Activated T-helper 2 cell treated with anti-CD3 and anti-CD28 coated beads, Interferon-gamma antibody, Interleukin-2, Interleukin-4, amounts not matched to agents 10 μg/mL and 5 μg/mL and 100 μg/mL, durations not matched to agents 14 hours and 24 hours and 36 hours (primary cell): ENCODE data around the gene CFAP52. TPM values are rescaled to one million over a fixed set of nuclear protein-coding genes. Genes with fewer than 3 reads are reported as not detected.
A peak's percentile ranks its signal among the peaks of the same experiment; 100 is the strongest.

Experiments
- DNase-seq: peaks from one replicate; pipeline ENCODE4 v3.0.0; 2021; ENCODE audit warnings: low spot score
- H3K27ac Mint-ChIP-seq: one replicate; pipeline ENCODE4 v1.8.0; 2021; ENCODE audit warnings: mixed read lengths
- H3K27me3 Mint-ChIP-seq: one replicate; pipeline ENCODE4 v1.8.0; 2021; ENCODE audit warnings: low read depth, mixed read lengths
- H3K36me3 Mint-ChIP-seq: one replicate; pipeline ENCODE4 v1.8.0; 2021; ENCODE audit warnings: low read depth, mixed read lengths
- H3K4me1 Mint-ChIP-seq: one replicate; pipeline ENCODE4 v1.8.0; 2021; ENCODE audit warnings: low read depth, mixed read lengths
- H3K4me3 Mint-ChIP-seq: one replicate; pipeline ENCODE4 v1.8.0; 2021; ENCODE audit warnings: low read depth, mild to moderate bottlenecking, moderate library complexity, mixed read lengths
- H3K9me3 Mint-ChIP-seq: one replicate; pipeline ENCODE4 v1.8.0; 2021; ENCODE audit warnings: mixed read lengths
- intact Hi-C: fragments of 100-400 bp; cut with micrococcal nuclease; formaldehyde crosslinking; loops from one replicate; pipeline ENCODE4 v1.15.1; 2023
- total RNA-seq: library from RNA; stranded (reverse); gene quantifications from 2 replicates; pipeline ENCODE4 v1.2.3, GENCODE V29; 2022

Gene CFAP52, protein sequence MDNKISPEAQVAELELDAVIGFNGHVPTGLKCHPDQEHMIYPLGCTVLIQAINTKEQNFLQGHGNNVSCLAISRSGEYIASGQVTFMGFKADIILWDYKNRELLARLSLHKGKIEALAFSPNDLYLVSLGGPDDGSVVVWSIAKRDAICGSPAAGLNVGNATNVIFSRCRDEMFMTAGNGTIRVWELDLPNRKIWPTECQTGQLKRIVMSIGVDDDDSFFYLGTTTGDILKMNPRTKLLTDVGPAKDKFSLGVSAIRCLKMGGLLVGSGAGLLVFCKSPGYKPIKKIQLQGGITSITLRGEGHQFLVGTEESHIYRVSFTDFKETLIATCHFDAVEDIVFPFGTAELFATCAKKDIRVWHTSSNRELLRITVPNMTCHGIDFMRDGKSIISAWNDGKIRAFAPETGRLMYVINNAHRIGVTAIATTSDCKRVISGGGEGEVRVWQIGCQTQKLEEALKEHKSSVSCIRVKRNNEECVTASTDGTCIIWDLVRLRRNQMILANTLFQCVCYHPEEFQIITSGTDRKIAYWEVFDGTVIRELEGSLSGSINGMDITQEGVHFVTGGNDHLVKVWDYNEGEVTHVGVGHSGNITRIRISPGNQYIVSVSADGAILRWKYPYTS
- total RNA-seq: not detected in 2 replicates

DNA sequence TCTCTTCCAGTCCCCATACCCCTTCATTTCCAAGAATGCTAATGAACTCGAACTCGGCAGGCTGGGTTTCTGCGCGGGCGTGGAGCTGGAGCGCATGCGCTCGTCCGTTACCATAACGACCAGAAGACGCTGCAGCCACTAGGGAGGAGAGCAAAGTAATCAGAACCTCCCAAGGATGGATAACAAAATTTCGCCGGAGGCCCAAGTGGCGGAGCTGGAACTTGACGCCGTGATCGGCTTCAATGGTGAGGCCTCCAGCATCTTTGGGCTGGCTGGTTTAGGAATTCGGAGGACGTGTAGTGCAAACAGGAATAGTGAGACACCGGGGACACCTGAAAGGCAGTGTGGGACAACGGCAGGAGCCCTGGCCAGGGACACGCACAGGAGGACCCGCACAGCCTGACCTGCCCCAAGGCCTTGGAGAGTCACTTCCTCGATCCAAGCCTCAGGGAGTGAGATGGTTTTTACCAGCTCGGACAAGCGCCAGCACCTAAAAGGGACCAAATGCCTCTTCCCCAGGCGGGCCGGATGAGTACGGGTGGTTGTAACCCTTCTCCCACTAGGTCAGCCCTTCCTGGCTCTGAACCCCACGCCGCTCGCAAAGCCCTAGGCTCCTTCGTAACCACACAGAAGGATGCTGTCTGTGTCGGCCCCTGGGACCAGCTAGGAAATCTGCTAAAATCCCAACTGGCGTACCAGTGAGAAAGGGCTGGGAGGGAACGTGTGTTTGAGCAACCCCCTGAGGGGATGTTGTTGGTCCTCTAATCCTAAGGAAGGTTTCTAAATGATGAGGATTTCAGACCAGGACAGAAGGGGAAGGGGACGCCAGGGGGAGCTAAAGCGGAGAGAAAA, at the start of gene CFAP52:
Gene CFAP52, plus strand, starts transcription at position 122 of the 852 bp plus-strand sequence. Its CDS starts 54 bp downstream, at position 176.
- H3K4me3 Mint-ChIP-seq: peak within 1 kb of the TSS; percentile 95
- H3K9me3 Mint-ChIP-seq: no peaks in the 10 kb centered on the region
- intact Hi-C loops: loop anchor here (10.0 kb wide), 1 partner anchor 168 kb away; no protein-coding TSS in a partner anchor
- peak within 1 kb of the TSS; percentile 79 for H3K27ac Mint-ChIP-seq
- peak; percentile 68 for DNase-seq
- H3K4me1 Mint-ChIP-seq: peaks cover 15% of the 10 kb centered on the region
- no peaks in the 10 kb centered on the region for H3K27me3 Mint-ChIP-seq
- no peaks in the 10 kb centered on the region for H3K36me3 Mint-ChIP-seq

GRCh38 chr17:9527788-9528187, 48.7 kb upstream of the CFAP52 start:
- intact Hi-C loops: loop anchor here (10.0 kb wide), 1 partner anchor 123 kb away; no protein-coding TSS in a partner anchor
- no peak for DNase-seq
- H3K27ac Mint-ChIP-seq: no peak overlapping the region
- no peak overlapping the region for H3K4me3 Mint-ChIP-seq
- H3K27me3 Mint-ChIP-seq: no peaks in the 10 kb centered on the region
- H3K9me3 Mint-ChIP-seq: no peaks in the 10 kb centered on the region
- H3K36me3 Mint-ChIP-seq: no peaks in the 10 kb centered on the region
- H3K4me1 Mint-ChIP-seq: peaks cover 10% of the 10 kb centered on the region

- Mint-ChIP-seq H3K4me1 (peaks cover 10% of the 10 kb centered on the region), H3K9me3 (no peaks in the 10 kb centered on the region), H3K36me3 (no peaks in the 10 kb centered on the region), H3K27ac (no peak overlapping the region), H3K4me3 (no peak overlapping the region), H3K27me3 (no peaks in the 10 kb centered on the region)
- no peak for DNase-seq
- intact Hi-C loops: loop anchor here (10.0 kb wide), 1 partner anchor 124 kb away; no protein-coding TSS in a partner anchor
These were observed 47.3 kb upstream of the CFAP52 start for GRCh38 chr17:9529033-9529700.

DNA sequence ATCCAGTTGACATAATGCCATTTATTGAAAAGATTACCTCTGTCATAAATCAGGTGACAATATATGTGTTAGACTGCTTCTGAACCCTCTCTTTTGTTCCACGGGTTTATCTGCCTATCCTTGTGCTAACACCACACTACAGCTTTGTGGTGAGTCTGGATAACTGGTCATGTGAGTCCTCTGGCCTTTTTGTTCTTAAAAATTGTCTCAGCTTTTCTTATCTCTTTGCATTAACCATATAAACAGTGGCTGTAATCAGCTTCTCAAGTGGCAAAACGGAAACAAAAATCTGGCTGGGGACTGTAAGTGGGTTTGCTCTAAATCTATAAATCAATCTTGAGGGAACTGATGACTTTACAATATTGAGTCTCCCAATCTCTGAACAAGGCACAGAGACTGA, 45.4 kb upstream of the CFAP52 start:
- no peaks in the 10 kb centered on the region for H3K27me3 Mint-ChIP-seq
- intact Hi-C loops: no loop called here
- DNase-seq: no peak
- no peaks in the 10 kb centered on the region for H3K9me3 Mint-ChIP-seq
- peaks cover 10% of the 10 kb centered on the region for H3K4me1 Mint-ChIP-seq
- no peak overlapping the region for H3K4me3 Mint-ChIP-seq
- no peaks in the 10 kb centered on the region for H3K36me3 Mint-ChIP-seq
- H3K27ac Mint-ChIP-seq: no peak overlapping the region

- intact Hi-C loops: no loop called here
- no peaks in the 10 kb centered on the region for H3K9me3 Mint-ChIP-seq
These were observed 43.7 kb upstream of the CFAP52 start for GRCh38 chr17:9532715-9533114.

DNA sequence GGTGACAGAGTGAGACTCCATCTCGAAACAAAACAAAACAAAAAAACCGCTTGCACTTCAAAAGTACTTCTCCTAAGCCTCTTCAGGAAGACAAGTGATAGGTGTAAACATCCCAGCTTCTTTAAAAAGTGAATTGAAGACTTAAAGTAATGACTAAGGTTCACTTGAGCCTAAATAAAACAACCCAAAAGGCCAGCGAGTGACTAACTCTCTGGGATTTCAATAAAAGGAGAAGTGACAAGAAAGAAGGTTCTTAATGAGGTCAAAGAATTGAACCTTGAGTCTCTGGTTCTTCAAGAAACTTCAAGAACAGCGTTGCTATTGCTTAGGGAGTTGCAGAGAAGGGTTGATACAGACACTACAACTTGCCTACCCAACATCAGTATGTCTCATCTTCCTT, 43.0 kb upstream of the CFAP52 start:
- intact Hi-C loops: no loop called here
- H3K36me3 Mint-ChIP-seq: no peaks in the 10 kb centered on the region
- no peak overlapping the region for H3K27ac Mint-ChIP-seq
- H3K4me1 Mint-ChIP-seq: peaks cover 10% of the 10 kb centered on the region
- DNase-seq: no peak
- H3K9me3 Mint-ChIP-seq: no peaks in the 10 kb centered on the region
- no peak overlapping the region for H3K4me3 Mint-ChIP-seq
- no peaks in the 10 kb centered on the region for H3K27me3 Mint-ChIP-seq

More at GRCh38 chr17:9532715-9533114, 43.7 kb upstream of the CFAP52 start:
- Mint-ChIP-seq H3K27me3 (no peaks in the 10 kb centered on the region), H3K27ac (no peak overlapping the region), H3K4me1 (peaks cover 10% of the 10 kb centered on the region), H3K4me3 (no peak overlapping the region), H3K36me3 (no peaks in the 10 kb centered on the region)
- DNase-seq: no peak

GRCh38 chr17:9536061-9536460, 40.4 kb upstream of the CFAP52 start:
- DNase-seq: no peak
- no peaks in the 10 kb centered on the region for H3K9me3 Mint-ChIP-seq
- no peak overlapping the region for H3K4me3 Mint-ChIP-seq
- H3K27ac Mint-ChIP-seq: no peak overlapping the region
- peaks cover 7% of the 10 kb centered on the region for H3K36me3 Mint-ChIP-seq
- intact Hi-C loops: no loop called here
- no peaks in the 10 kb centered on the region for H3K27me3 Mint-ChIP-seq
- H3K4me1 Mint-ChIP-seq: peaks cover 1% of the 10 kb centered on the region

DNA sequence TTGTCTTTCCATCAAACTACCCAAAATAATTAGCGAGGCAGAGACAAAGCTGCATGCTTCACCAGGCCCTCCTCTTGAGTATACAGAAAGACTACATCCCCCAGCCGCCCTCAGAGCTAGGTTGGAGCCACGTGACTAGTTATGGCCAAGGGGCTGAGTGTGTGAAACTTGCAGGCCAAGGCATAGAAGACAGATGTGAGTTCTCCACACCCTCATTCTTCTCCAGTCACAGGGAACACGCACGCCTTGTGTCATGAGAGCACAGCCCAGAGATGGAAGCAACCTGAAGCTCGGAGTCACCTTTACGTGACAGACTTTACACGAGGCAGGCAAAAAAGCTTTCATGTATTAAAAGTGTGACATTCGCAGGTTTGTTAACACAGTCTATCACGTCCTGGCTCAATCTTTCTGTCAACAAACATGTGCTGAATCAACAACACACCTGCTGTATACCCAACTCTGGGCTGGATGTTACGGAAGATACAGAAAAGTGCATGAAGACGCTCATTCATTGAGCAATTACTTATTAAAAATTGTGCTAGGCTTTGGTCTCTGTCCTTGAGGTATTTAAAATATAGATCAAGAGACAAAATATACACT, 39.2 kb upstream of the CFAP52 start:
- no peak overlapping the region for H3K27ac Mint-ChIP-seq
- H3K4me3 Mint-ChIP-seq: no peak overlapping the region

DNA sequence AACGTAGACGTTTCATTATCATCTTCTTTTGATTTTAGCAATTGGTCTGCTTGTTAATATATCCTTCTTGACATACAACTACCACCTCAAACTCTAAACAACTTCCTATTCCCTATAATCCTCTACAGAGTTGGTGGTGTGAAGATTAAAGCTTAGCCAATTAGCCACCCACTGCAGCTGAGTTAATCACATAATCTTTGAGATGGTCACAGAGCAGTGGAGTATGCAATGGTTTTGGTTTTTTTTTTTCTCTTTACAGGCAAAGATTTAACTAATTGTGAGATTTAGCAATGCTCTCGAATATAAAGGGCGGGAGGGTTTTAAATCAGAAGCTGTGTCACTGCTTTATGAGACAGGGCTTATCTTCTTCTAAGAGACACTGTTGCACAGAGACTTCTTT, 37.8 kb upstream of the CFAP52 start:
- DNase-seq: no peak
- H3K4me3 Mint-ChIP-seq: no peak overlapping the region
- intact Hi-C loops: no loop called here
- no peaks in the 10 kb centered on the region for H3K27me3 Mint-ChIP-seq
- peaks cover 9% of the 10 kb centered on the region for H3K36me3 Mint-ChIP-seq
- no peaks in the 10 kb centered on the region for H3K4me1 Mint-ChIP-seq
- H3K27ac Mint-ChIP-seq: no peak overlapping the region
- H3K9me3 Mint-ChIP-seq: no peaks in the 10 kb centered on the region

More for the DNA sequence above, 39.2 kb upstream of the CFAP52 start:
- intact Hi-C loops: no loop called here
- no peaks in the 10 kb centered on the region for H3K4me1 Mint-ChIP-seq
- H3K27me3 Mint-ChIP-seq: no peaks in the 10 kb centered on the region
- DNase-seq: no peak
- H3K36me3 Mint-ChIP-seq: peaks cover 9% of the 10 kb centered on the region
- no peaks in the 10 kb centered on the region for H3K9me3 Mint-ChIP-seq

GRCh38 chr17:9541718-9542117, 34.7 kb upstream of the CFAP52 start:
- no peak for DNase-seq
- H3K27ac Mint-ChIP-seq: no peak overlapping the region
- H3K36me3 Mint-ChIP-seq: peaks cover 9% of the 10 kb centered on the region
- H3K27me3 Mint-ChIP-seq: no peaks in the 10 kb centered on the region
- H3K9me3 Mint-ChIP-seq: no peaks in the 10 kb centered on the region
- no peak overlapping the region for H3K4me3 Mint-ChIP-seq
- H3K4me1 Mint-ChIP-seq: no peaks in the 10 kb centered on the region
- intact Hi-C loops: no loop called here

DNA sequence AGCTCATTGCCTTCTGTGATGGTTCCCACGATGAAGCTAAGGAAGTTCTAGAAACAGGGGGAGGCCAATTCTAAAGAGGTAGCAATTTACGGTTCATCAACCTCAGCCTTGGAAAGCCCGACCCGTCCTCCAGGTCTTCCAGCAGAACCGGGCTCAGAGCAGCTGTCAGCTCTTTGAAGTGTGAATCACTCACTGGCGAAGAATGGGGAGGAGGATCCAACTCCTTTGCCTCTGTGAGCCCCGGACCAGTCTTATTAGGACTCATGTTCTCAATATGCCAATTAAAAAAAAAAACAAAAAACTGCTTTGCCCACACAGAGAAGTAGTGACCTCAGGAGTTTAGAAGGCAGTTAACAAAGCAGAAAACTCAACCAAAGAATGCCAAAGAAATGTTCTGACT, 32.2 kb upstream of the CFAP52 start:
- intact Hi-C loops: no loop called here
- Mint-ChIP-seq H3K4me3 (no peak overlapping the region), H3K27ac (no peak overlapping the region), H3K27me3 (no peaks in the 10 kb centered on the region), H3K4me1 (peaks cover 2% of the 10 kb centered on the region), H3K9me3 (no peaks in the 10 kb centered on the region), H3K36me3 (peaks cover 9% of the 10 kb centered on the region)
- no peak for DNase-seq

- Mint-ChIP-seq H3K4me1 (peaks cover 7% of the 10 kb centered on the region), H3K4me3 (no peak overlapping the region), H3K9me3 (no peaks in the 10 kb centered on the region), H3K27ac (no peak overlapping the region), H3K27me3 (no peaks in the 10 kb centered on the region), H3K36me3 (peaks cover 4% of the 10 kb centered on the region)
- intact Hi-C loops: no loop called here
- DNase-seq: no peak
These were observed 27.2 kb upstream of the CFAP52 start for GRCh38 chr17:9549215-9549614.
